ENCODE measurements around the gene LBX1. TPM values are rescaled to one million over a fixed set of nuclear protein-coding genes. Genes with fewer than 3 reads are reported as not detected.
A peak's percentile ranks its signal among the peaks of the same experiment; 100 is the strongest.

Gene LBX1
- total RNA-seq (not detected), polyA plus RNA-seq (not detected), total RNA-seq (not detected)

GRCh38 chr10:101229266-101230182 lies at the start of gene LBX1:
Gene LBX1, minus strand, starts transcription at chr10:101229463. Its CDS starts 648 bp downstream, at chr10:101228815.
- Mint-ChIP-seq H3K27me3 (peaks cover 75 to 80% (median 77%) of the 10 kb centered on the region in 5 donors), H3K27ac (peak within 1 kb of the TSS in 1 of 9 donors; percentile 89), H3K9me3 (peaks cover 0 to 2% (median 0%) of the 10 kb centered on the region in 11 donors), H3K4me1 (peaks cover 24 to 43% (median 32%) of the 10 kb centered on the region in 7 donors), H3K4me3 (peak within 1 kb of the TSS; percentile 51 to 80 (median 73)), H3K36me3 (peaks cover 0 to 3% (median 0%) of the 10 kb centered on the region in 5 donors)
- intact Hi-C loops (cut with micrococcal nuclease): loop anchor here (5.0 to 10.0 kb wide), 5 partner anchors 123 to 575 kb away; partner anchors contain the start of genes BTRC (in 1 of the 2) and PAX2 (in 1 of the 2)
- ATAC-seq (no peak), DNase-seq (no peak)
- CTCF ChIA-PET: no interaction called here
- Histone ChIP-seq H3K4me3 (ENCODE audit: low read length) (no peak within 1 kb of the TSS), H3K36me3 (ENCODE audit: control insufficient read depth in 2 of 3, insufficient read depth in 3 of 3, low read length in 3 of 3) (no peaks in the 10 kb centered on the region), H3K27me3 (ENCODE audit: control insufficient read depth in 2 of 2, insufficient read depth in 2 of 2, low read length in 2 of 2) (peaks cover 15 to 48% of the 10 kb centered on the region in 2 donors), H3K9me3 (ENCODE audit: control insufficient read depth in 2 of 3, low read length in 3 of 3) (no peaks in the 10 kb centered on the region), H3K27ac (ENCODE audit: low read depth, low read length) (no peak within 1 kb of the TSS), H3K4me1 (ENCODE audit: control insufficient read depth in 2 of 2, insufficient read depth in 2 of 2, low read length in 2 of 2) (peaks cover 24 to 41% of the 10 kb centered on the region in 2 donors)
- POLR2A ChIA-PET: no interaction called here

- peaks cover 0 to 8% (median 2%) of the 10 kb centered on the region in 7 donors for H3K4me1 Mint-ChIP-seq
- ChIA-PET POLR2A (no interaction called here), CTCF (interaction anchor here (0.7 kb wide), 1 partner anchor 168 kb away, joined by 3 read pairs; no protein-coding TSS in a partner anchor)
- H3K9me3 ChIP-seq (ENCODE audit: control insufficient read depth in 2 of 3, low read length in 3 of 3): no peaks in the 10 kb centered on the region
- intact Hi-C loops (cut with micrococcal nuclease): no loop called here
- DNase-seq (no peak), ATAC-seq (no peak)
- no peaks in the 10 kb centered on the region for H3K36me3 Mint-ChIP-seq
- H3K4me1 ChIP-seq (ENCODE audit: control insufficient read depth in 2 of 2, insufficient read depth in 2 of 2, low read length in 2 of 2): no peaks in the 10 kb centered on the region
- H3K36me3 ChIP-seq (ENCODE audit: control insufficient read depth in 2 of 3, insufficient read depth in 3 of 3, low read length in 3 of 3): no peaks in the 10 kb centered on the region
- H3K9me3 Mint-ChIP-seq: no peaks in the 10 kb centered on the region
- H3K27ac Mint-ChIP-seq: no peak overlapping the region
- peaks cover 20 to 37% (median 30%) of the 10 kb centered on the region in 5 donors for H3K27me3 Mint-ChIP-seq
- H3K27ac ChIP-seq (ENCODE audit: low read depth, low read length): no peak overlapping the region
- no peak overlapping the region for H3K4me3 ChIP-seq (ENCODE audit: low read length)
- no peak overlapping the region for H3K4me3 Mint-ChIP-seq
- H3K27me3 ChIP-seq (ENCODE audit: control insufficient read depth in 2 of 2, insufficient read depth in 2 of 2, low read length in 2 of 2): no peaks in the 10 kb centered on the region
Measured at GRCh38 chr10:101273741-101274140, 44.5 kb upstream of the LBX1 start.

- CTCF ChIA-PET: interaction anchor here (0.7 to 0.9 kb wide), 2 partner anchors 168 to 193 kb away, joined by 3 read pairs; no protein-coding TSS in a partner anchor
Measured at GRCh38 chr10:101273330-101273729, 44.1 kb upstream of the LBX1 start.

DNA sequence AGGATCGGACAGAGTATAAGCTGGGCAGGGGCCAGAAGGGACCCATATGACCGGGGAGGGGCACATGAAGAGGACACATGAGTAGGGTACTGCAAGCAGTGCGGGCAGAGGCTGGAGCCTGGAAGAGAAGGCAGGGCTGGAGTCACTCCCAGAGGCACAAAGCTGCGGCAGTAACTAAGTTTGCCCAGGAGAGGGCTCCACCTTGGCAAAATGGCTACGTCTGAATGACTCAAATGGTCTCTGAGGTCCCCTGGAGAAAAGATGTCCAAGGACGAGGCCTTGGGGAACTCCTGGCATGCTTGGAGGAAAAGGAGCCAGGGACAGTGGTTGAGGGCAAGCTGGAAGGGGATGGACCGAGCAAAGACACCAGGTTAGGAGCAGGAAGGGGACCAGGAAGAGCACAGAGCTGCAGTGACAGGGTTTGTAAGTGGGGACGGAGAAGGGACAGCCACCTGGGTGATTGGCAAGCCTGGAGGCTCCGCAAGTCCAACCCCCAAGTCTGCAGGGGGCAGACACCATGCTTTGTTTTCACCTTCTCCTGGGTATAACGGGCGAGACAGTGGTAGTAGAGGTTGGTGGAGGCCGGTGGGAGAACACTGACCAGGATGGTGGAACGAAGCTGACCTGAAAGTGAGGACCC lies 43.1 kb upstream of the LBX1 start:
- peak in 8 of 9 donors; percentile 18 to 57 (median 44) for DNase-seq
- H3K27me3 ChIP-seq (ENCODE audit: control insufficient read depth in 2 of 2, insufficient read depth in 2 of 2, low read length in 2 of 2): no peaks in the 10 kb centered on the region
- Mint-ChIP-seq H3K4me3 (no peak overlapping the region), H3K27ac (no peak overlapping the region), H3K9me3 (no peaks in the 10 kb centered on the region), H3K27me3 (peaks cover 20 to 39% (median 32%) of the 10 kb centered on the region in 5 donors), H3K4me1 (peaks cover 0 to 8% (median 2%) of the 10 kb centered on the region in 7 donors), H3K36me3 (no peaks in the 10 kb centered on the region)
- ChIA-PET CTCF (interaction anchor here (0.6 to 1.0 kb wide), 4 partner anchors 194 to 654 kb away, joined by 3 read pairs; no protein-coding TSS in a partner anchor), POLR2A (interaction anchor here (0.6 kb wide), 1 partner anchor 50 kb away, joined by 3 read pairs; no protein-coding TSS in a partner anchor)
- H3K4me1 ChIP-seq (ENCODE audit: control insufficient read depth in 2 of 2, insufficient read depth in 2 of 2, low read length in 2 of 2): no peaks in the 10 kb centered on the region
- H3K9me3 ChIP-seq (ENCODE audit: control insufficient read depth in 2 of 3, low read length in 3 of 3): no peaks in the 10 kb centered on the region
- H3K27ac ChIP-seq (ENCODE audit: low read depth, low read length): no peak overlapping the region
- peak; percentile 81 for ATAC-seq
- no peaks in the 10 kb centered on the region for H3K36me3 ChIP-seq (ENCODE audit: control insufficient read depth in 2 of 3, insufficient read depth in 3 of 3, low read length in 3 of 3)
- no peak overlapping the region for H3K4me3 ChIP-seq (ENCODE audit: low read length)
- intact Hi-C loops (cut with micrococcal nuclease): loop anchor here (1.0 kb wide), 3 partner anchors 170 to 298 kb away; no protein-coding TSS in a partner anchor

More at GRCh38 chr10:101273330-101273729, 44.1 kb upstream of the LBX1 start:
- Mint-ChIP-seq H3K36me3 (no peaks in the 10 kb centered on the region), H3K4me3 (no peak overlapping the region), H3K27me3 (peaks cover 20 to 39% (median 32%) of the 10 kb centered on the region in 5 donors), H3K4me1 (peaks cover 0 to 8% (median 2%) of the 10 kb centered on the region in 7 donors), H3K27ac (no peak overlapping the region), H3K9me3 (no peaks in the 10 kb centered on the region)
- Histone ChIP-seq H3K4me3 (ENCODE audit: low read length) (no peak overlapping the region), H3K4me1 (ENCODE audit: control insufficient read depth in 2 of 2, insufficient read depth in 2 of 2, low read length in 2 of 2) (no peaks in the 10 kb centered on the region), H3K27ac (ENCODE audit: low read depth, low read length) (no peak overlapping the region), H3K9me3 (ENCODE audit: control insufficient read depth in 2 of 3, low read length in 3 of 3) (no peaks in the 10 kb centered on the region), H3K27me3 (ENCODE audit: control insufficient read depth in 2 of 2, insufficient read depth in 2 of 2, low read length in 2 of 2) (no peaks in the 10 kb centered on the region), H3K36me3 (ENCODE audit: control insufficient read depth in 2 of 3, insufficient read depth in 3 of 3, low read length in 3 of 3) (no peaks in the 10 kb centered on the region)
- POLR2A ChIA-PET: no interaction called here
- ATAC-seq (no peak), DNase-seq (no peak)
- intact Hi-C loops (cut with micrococcal nuclease): no loop called here

GRCh38 chr10:101270763-101271162 lies 41.5 kb upstream of the LBX1 start:
- ATAC-seq: no peak
- peaks cover 16 to 39% (median 30%) of the 10 kb centered on the region in 5 donors for H3K27me3 Mint-ChIP-seq
- POLR2A ChIA-PET: no interaction called here

DNA sequence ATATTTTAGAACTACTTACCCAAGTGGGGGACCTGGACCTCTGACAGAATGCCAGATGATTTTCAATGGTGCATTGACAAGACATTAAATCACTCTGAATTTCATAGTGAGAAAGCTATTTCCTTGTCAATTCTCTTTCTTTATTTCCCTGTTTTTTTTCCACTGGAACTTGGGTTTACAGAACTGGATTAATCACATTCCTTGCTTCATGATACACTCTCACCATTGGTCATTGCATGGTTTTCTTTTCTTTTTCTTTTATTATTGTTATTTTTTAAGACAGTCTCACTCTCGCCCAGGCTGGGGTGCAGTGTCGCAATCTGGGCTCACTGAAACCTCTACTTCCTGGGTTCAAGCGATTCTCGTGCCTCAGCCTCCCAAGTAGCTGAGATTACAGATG lies 38.5 kb upstream of the LBX1 start:
- H3K4me1 Mint-ChIP-seq: peaks cover 0 to 8% (median 2%) of the 10 kb centered on the region in 7 donors
- no peak for DNase-seq
- no peaks in the 10 kb centered on the region for H3K4me1 ChIP-seq (ENCODE audit: control insufficient read depth in 2 of 2, insufficient read depth in 2 of 2, low read length in 2 of 2)
- H3K36me3 Mint-ChIP-seq: no peaks in the 10 kb centered on the region
- H3K27ac Mint-ChIP-seq: no peak overlapping the region
- H3K4me3 Mint-ChIP-seq: no peak overlapping the region
- H3K27ac ChIP-seq (ENCODE audit: low read depth, low read length): no peak overlapping the region
- ChIA-PET CTCF (no interaction called here), POLR2A (no interaction called here)
- no peak overlapping the region for H3K4me3 ChIP-seq (ENCODE audit: low read length)
- no peaks in the 10 kb centered on the region for H3K36me3 ChIP-seq (ENCODE audit: control insufficient read depth in 2 of 3, insufficient read depth in 3 of 3, low read length in 3 of 3)
- no peaks in the 10 kb centered on the region for H3K27me3 ChIP-seq (ENCODE audit: control insufficient read depth in 2 of 2, insufficient read depth in 2 of 2, low read length in 2 of 2)
- no peak for ATAC-seq
- H3K9me3 ChIP-seq (ENCODE audit: control insufficient read depth in 2 of 3, low read length in 3 of 3): no peaks in the 10 kb centered on the region
- intact Hi-C loops (cut with micrococcal nuclease): no loop called here
- H3K9me3 Mint-ChIP-seq: no peaks in the 10 kb centered on the region
- H3K27me3 Mint-ChIP-seq: peaks cover 8 to 47% (median 37%) of the 10 kb centered on the region in 5 donors

More at GRCh38 chr10:101270763-101271162, 41.5 kb upstream of the LBX1 start:
- H3K9me3 Mint-ChIP-seq: no peaks in the 10 kb centered on the region
- H3K4me3 Mint-ChIP-seq: no peak overlapping the region
- no peaks in the 10 kb centered on the region for H3K4me1 ChIP-seq (ENCODE audit: control insufficient read depth in 2 of 2, insufficient read depth in 2 of 2, low read length in 2 of 2)
- no peak for DNase-seq
- no peak overlapping the region for H3K27ac ChIP-seq (ENCODE audit: low read depth, low read length)
- CTCF ChIA-PET: interaction anchor here (1.1 to 1.5 kb wide), 2 partner anchors 171 to 173 kb away, joined by 3 to 5 read pairs; no protein-coding TSS in a partner anchor
- no peaks in the 10 kb centered on the region for H3K9me3 ChIP-seq (ENCODE audit: control insufficient read depth in 2 of 3, low read length in 3 of 3)
- no peaks in the 10 kb centered on the region for H3K27me3 ChIP-seq (ENCODE audit: control insufficient read depth in 2 of 2, insufficient read depth in 2 of 2, low read length in 2 of 2)
- H3K4me3 ChIP-seq (ENCODE audit: low read length): no peak overlapping the region
- no peak overlapping the region for H3K27ac Mint-ChIP-seq
- H3K36me3 Mint-ChIP-seq: no peaks in the 10 kb centered on the region
- H3K4me1 Mint-ChIP-seq: peaks cover 0 to 8% (median 2%) of the 10 kb centered on the region in 7 donors
- intact Hi-C loops (cut with micrococcal nuclease): no loop called here
- H3K36me3 ChIP-seq (ENCODE audit: control insufficient read depth in 2 of 3, insufficient read depth in 3 of 3, low read length in 3 of 3): no peaks in the 10 kb centered on the region

All from naive thymus-derived CD4-positive, alpha-beta T cell (primary cell).